KMS-11 (cell line): Measurements from ENCODE around the gene ZSCAN18.

Experiments
- H2AFZ ChIP-seq: fragments of 200-600 bp; sonication (generic); 2 replicates; pipeline ENCODE4 v1.6.1; 2016; ENCODE audit warnings: antibody characterized with exemption, mixed run types, low read depth
- H3K27ac ChIP-seq: fragments of 200-600 bp; sonication (generic); 2 replicates; pipeline ENCODE4 v1.6.1; 2016; ENCODE audit warnings: mild to moderate bottlenecking, mixed run types
- H3K27me3 ChIP-seq: fragments of 200-600 bp; sonication (generic); 2 replicates; pipeline ENCODE4 v1.6.1; 2017; ENCODE audit warnings: mild to moderate bottlenecking, low read depth, mixed run types, moderate library complexity; ENCODE audit not compliant: insufficient read depth
- H3K36me3 ChIP-seq: fragments of 200-600 bp; sonication (generic); 2 replicates; pipeline ENCODE4 v1.6.1; 2017; ENCODE audit warnings: mild to moderate bottlenecking, mixed run types; ENCODE audit not compliant: insufficient read depth
- H3K4me1 ChIP-seq: fragments of 200-600 bp; sonication (generic); 2 replicates; pipeline ENCODE4 v1.6.1; 2016; ENCODE audit warnings: mild to moderate bottlenecking, low read depth, mixed run types; ENCODE audit not compliant: poor library complexity, severe bottlenecking
- H3K4me2 ChIP-seq: fragments of 200-600 bp; sonication (generic); 2 replicates; pipeline ENCODE4 v1.7.0; 2016; ENCODE audit warnings: mild to moderate bottlenecking, mixed run types
- H3K4me3 ChIP-seq: fragments of 200-600 bp; sonication (generic); IDR thresholded peaks from 2 replicates; pipeline ENCODE4 v1.6.1; 2017; ENCODE audit warnings: low read depth, low read length, mixed read lengths; ENCODE audit not compliant: insufficient read depth
- H3K79me2 ChIP-seq: fragments of 200-600 bp; sonication (generic); 2 replicates; pipeline ENCODE4 v1.6.1; 2016; ENCODE audit warnings: low read depth, mixed run types; ENCODE audit not compliant: insufficient read depth
- H3K9ac ChIP-seq: fragments of 200-600 bp; sonication (generic); 2 replicates; pipeline ENCODE4 v1.6.1; 2016; ENCODE audit warnings: mild to moderate bottlenecking, mixed run types
- H4K20me1 ChIP-seq: fragments of 200-600 bp; sonication (generic); 2 replicates; pipeline ENCODE4 v1.6.1; 2016; ENCODE audit warnings: mild to moderate bottlenecking, mixed run types; ENCODE audit not compliant: insufficient read depth
- CTCF ChIP-seq: fragments of 200-600 bp; sonication (generic); conservative IDR thresholded peaks from 2 replicates; pipeline ENCODE4 v1.6.1; 2017; ENCODE audit warnings: low read depth, mild to moderate bottlenecking, antibody characterized with exemption, low read length, moderate library complexity, mixed read lengths

The ZSCAN18 gene

DNA sequence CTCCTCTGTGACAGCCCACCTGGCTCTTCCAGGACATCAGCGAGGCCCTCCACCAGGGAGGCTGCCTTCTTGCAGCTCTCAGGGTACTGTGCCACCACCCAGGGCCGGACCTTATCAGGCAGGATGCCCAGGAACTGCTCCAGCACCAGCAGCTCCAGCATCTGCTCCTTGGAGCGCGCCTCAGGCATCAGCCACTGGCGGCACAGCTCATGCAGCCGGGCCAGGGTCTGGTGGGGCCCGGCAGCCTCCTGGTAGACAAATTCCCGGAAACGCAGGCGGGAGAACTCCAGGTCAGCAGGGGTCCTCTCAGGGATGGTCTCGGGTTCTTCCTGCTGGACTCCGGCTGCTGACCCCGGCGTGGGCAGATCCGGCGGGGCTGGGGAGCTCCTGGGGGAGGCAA lies 8.2 kb downstream of the ZSCAN18 start:
- Histone ChIP-seq H2AFZ (no peak overlapping the region), H3K79me2 (no peaks in the 10 kb centered on the region), H3K27ac (no peak overlapping the region), H3K4me1 (no peaks in the 10 kb centered on the region), H3K4me2 (no peak overlapping the region), H3K27me3 (no peaks in the 10 kb centered on the region), H3K9ac (no peak overlapping the region), H3K36me3 (no peaks in the 10 kb centered on the region), H4K20me1 (no peaks in the 10 kb centered on the region), H3K4me3 (no peak overlapping the region)
- TF ChIP-seq CTCF = no peak

GRCh38 chr19:58088521-58089052 lies 9.4 kb downstream of the ZSCAN18 start:
- Histone ChIP-seq H4K20me1 (no peaks in the 10 kb centered on the region), H3K4me2 (no peak overlapping the region), H3K79me2 (no peaks in the 10 kb centered on the region), H3K9ac (no peak overlapping the region), H3K27me3 (no peaks in the 10 kb centered on the region), H3K4me1 (no peaks in the 10 kb centered on the region), H3K36me3 (no peaks in the 10 kb centered on the region), H3K27ac (no peak overlapping the region), H2AFZ (no peak overlapping the region), H3K4me3 (no peak overlapping the region)
- no peak for TF ChIP-seq CTCF

DNA sequence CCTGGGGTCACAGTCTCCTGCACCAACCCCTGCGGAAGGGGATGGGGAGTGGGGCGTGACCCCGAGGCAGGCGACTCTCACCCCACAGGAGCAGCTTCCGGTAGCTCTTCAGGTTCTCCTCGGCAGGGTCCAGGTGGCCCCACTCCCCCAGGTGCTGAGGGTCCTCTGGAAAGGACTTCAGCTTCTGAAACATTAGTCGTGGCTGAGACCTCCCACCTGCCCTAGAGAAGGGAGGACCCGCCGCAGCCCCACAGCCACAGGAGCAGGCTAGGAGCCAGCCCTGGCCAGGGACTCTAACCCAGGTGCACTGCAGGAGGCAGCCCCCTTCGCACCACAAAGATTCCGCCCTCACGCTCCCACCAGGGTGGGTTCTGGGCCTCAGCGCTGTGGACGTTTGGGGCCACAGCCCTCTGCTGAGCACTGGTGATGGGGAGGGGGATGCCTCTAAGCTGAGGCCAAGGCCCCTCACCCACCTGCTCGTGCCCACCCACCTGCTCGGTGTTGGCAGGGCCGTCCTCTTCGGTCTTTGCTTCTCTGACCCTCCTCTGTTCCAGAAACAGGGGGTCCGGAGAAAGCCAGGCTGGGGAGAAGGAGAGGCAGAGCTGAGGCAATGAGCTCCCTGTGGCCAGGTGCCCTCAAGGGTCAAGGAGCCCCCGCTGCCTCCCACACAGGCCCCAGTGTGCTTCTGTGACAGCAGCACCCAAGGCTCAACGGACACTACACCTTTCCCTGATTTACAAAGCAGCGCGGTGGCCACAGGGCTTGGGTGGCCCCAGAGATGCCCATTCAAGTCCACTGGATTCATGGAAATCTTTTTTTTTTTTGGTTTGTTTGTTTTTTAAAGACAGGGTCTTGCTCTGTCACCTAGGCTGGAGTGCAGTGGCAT lies 11.0 kb downstream of the ZSCAN18 start:
- no peak overlapping the region for H3K4me3 ChIP-seq
- H2AFZ ChIP-seq = no peak overlapping the region
- H3K4me2 ChIP-seq = no peak overlapping the region
- TF ChIP-seq CTCF = no peak
- no peaks in the 10 kb centered on the region for H3K79me2 ChIP-seq
- H3K27me3 ChIP-seq = no peaks in the 10 kb centered on the region
- no peak overlapping the region for H3K9ac ChIP-seq
- H3K4me1 ChIP-seq = no peaks in the 10 kb centered on the region
- no peak overlapping the region for H3K27ac ChIP-seq
- no peaks in the 10 kb centered on the region for H3K36me3 ChIP-seq
- no peaks in the 10 kb centered on the region for H4K20me1 ChIP-seq

- Histone ChIP-seq H4K20me1 (no peaks in the 10 kb centered on the region), H3K4me3 (no peak overlapping the region), H3K36me3 (no peaks in the 10 kb centered on the region), H3K79me2 (no peaks in the 10 kb centered on the region), H3K27ac (no peak overlapping the region), H3K27me3 (no peaks in the 10 kb centered on the region), H3K4me1 (no peaks in the 10 kb centered on the region), H2AFZ (no peak overlapping the region), H3K9ac (no peak overlapping the region), H3K4me2 (no peak overlapping the region)
- TF ChIP-seq CTCF = no peak
Observed at GRCh38 chr19:58085348-58085875, 12.6 kb downstream of the ZSCAN18 start.
